Fibroblast of the aortic adventitia (primary cell): ENCODE results near the gene ZNF485. TPM values are rescaled to one million over a fixed set of nuclear protein-coding genes. Genes with fewer than 3 reads are reported as not detected.

Experiments used
- DNase-seq: peaks from one replicate; pipeline ENCODE4 v3.0.0-alpha.2; 2010; ENCODE audit warnings: low read depth
- H3K4me3 ChIP-seq: 2 replicates; pipeline ENCODE4 v1.5.1; 2011; ENCODE audit warnings: low read depth, mild to moderate bottlenecking, control low read depth, low read length, moderate library complexity
- total RNA-seq: library from RNA; depleted of rRNA; stranded (reverse); fragments of >200 nt; gene quantifications from 2 replicates; pipeline ENCODE4 v1.2.3, GENCODE V29; 2012; ENCODE audit warnings: low replicate concordance
- TF ChIP-seq, protein P1 (sequence below): IDR thresholded peaks from 2 replicates; pipeline ENCODE4 v1.5.1; 2011; ENCODE audit warnings: mild to moderate bottlenecking, low read length, control low read depth, inconsistent platforms; ENCODE audit not compliant: insufficient read depth

The ZNF485 gene
- 3.8 and 4.0 TPM in 2 replicates for total RNA-seq

DNA sequence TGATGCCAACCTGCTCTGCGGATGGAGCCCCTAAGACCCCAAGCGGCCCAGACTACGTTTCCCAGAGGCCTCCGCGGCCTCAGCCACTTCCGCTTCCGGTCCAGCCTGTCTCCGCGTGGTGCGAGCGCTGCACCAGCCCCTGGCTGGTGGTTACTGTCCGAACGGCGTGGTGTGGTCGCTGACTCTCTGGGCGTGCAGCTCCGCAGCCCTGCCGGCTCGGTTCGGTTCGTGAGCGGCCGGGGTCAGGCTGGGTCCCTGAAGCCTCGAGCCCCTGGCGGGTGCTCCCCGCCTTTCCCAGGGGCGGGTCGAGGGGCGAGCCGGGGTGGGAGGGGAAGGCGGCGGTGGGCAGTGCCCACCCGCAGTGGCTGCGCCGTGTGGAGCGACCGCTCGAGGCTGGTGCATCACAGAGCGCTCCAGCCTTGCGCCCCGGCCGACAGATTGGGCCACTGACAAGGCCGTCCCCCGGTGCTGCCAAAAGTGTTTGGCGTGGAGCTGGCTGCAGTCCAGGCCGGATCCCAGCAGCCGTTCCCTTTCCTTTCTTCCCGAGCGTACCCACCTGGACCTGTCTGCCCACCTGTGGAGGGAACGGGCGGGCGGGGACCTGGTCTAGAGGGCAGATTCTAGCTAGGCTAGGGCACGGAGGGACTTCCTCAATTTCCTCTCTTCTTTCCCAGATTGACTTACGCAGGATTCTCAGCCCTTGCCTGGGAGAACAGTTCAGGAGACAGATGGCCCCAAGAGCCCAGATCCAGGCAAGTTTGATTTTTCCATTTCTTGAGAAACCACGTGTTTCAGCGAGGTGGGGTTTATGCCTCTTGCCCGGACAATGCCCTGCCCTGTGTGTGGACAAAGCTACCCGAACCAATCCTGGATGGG, at the start of gene ZNF485:
Gene ZNF485 (plus strand): TSS at position 116 of the 876 bp plus-strand sequence. CDS start 613 bp downstream, at position 729.
- H3K4me3 ChIP-seq: peak within 1 kb of the TSS; percentile 79
- TF ChIP-seq, protein P1, sequence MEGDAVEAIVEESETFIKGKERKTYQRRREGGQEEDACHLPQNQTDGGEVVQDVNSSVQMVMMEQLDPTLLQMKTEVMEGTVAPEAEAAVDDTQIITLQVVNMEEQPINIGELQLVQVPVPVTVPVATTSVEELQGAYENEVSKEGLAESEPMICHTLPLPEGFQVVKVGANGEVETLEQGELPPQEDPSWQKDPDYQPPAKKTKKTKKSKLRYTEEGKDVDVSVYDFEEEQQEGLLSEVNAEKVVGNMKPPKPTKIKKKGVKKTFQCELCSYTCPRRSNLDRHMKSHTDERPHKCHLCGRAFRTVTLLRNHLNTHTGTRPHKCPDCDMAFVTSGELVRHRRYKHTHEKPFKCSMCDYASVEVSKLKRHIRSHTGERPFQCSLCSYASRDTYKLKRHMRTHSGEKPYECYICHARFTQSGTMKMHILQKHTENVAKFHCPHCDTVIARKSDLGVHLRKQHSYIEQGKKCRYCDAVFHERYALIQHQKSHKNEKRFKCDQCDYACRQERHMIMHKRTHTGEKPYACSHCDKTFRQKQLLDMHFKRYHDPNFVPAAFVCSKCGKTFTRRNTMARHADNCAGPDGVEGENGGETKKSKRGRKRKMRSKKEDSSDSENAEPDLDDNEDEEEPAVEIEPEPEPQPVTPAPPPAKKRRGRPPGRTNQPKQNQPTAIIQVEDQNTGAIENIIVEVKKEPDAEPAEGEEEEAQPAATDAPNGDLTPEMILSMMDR: no peak
- DNase-seq: peak; percentile 62

DNA sequence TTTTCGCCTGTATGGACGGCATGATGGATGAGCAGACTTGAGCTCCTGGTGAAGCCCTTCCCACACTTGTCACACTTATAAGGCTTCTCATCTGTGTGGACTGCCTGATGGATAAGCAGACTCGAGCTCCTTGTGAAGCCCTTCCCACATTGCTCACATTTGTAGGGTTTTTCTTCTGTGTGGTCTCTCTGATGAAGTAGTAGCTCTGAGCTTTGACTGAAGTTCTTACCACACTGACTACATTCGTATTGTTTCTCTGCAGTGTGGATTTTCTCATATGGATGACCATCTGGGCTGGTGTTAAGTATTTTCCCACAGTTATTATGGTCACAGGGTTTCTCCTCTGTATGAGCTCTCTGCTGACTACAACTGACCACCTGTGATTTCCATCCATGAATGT, 49.0 kb upstream of the ZNF485 start:
- H3K4me3 ChIP-seq: no peak overlapping the region
- TF ChIP-seq, protein P1: no peak
- no peak for DNase-seq

DNA sequence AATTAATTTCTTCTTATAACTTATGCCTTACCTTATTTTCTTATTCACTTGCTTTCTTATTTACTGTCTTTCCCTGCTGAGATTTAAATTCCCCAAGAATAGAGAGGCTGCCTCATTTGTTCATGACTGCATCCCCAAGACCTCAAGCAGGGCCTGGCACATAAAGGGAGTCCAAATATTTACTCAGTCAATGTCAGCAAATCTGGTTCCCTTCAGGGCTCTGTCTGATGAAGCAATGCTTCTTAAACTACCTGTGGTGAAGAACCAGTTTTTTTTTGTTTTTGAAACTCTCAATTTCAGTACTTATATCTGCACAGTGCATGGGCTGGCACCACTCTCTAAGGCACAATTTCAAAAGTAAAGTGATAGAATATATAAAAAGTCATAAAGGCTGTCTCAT, 36.6 kb upstream of the ZNF485 start:
- H3K4me3 ChIP-seq: no peak overlapping the region
- TF ChIP-seq, protein P1: no peak
- DNase-seq: no peak

DNA sequence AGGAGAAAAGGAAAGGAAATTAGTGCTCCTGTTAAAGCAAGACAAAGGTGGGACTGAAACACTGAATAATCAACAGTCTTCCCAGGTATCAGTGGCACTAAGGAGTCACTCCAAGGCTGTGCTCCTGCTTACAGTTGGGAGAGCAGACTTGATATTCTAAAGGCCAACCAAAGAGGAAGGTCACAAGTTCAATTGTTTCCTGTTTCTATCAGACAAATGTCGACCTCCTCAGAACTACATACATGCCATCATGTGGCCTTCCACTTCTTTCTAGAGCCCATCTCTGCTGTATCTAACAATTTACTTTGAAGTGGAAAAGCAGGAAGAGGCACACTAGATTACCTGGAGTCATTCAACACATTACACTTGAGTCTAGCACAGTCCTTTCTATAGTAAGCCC, 35.3 kb upstream of the ZNF485 start:
- TF ChIP-seq, protein P1: no peak
- DNase-seq: no peak
- no peak overlapping the region for H3K4me3 ChIP-seq

DNA sequence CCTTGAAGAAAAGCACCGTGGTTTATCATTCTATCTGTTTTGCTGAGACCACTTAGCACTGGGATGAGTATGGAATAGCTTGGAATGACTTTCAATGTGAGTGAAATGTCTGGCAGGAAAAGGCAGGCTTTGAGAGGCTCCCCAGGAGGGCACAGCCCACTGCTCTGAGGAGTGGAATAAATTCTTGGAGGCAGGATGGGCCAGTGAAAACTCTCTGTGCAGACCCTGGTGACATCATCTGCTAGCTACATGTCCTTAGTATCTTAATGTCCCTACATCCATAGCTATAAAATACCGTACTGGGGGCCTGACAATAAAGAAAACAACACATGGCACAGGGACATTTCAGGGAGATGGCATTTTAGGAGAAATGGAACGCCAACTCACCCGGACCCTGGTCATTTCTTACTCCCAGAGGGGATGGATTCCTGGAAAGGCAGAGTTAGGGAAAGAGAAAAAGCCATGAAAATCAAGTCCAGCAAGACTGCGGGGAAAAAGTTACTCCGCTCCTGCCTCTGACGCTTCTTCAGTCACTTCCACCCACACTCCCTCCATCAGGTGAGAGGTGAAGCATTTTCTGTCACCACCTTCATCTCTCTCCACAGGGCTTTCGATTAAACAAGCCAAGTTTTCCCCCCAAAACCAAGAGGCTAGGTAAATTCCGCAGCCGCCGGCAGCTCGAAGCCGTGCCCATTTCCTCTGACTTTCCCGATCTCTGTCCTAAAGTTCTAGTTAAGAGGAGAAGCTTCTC, 32.8 kb upstream of the ZNF485 start:
- TF ChIP-seq, protein P1: no peak
- H3K4me3 ChIP-seq: peak overlapping the region; percentile 67
- peak; percentile 14 for DNase-seq

DNA sequence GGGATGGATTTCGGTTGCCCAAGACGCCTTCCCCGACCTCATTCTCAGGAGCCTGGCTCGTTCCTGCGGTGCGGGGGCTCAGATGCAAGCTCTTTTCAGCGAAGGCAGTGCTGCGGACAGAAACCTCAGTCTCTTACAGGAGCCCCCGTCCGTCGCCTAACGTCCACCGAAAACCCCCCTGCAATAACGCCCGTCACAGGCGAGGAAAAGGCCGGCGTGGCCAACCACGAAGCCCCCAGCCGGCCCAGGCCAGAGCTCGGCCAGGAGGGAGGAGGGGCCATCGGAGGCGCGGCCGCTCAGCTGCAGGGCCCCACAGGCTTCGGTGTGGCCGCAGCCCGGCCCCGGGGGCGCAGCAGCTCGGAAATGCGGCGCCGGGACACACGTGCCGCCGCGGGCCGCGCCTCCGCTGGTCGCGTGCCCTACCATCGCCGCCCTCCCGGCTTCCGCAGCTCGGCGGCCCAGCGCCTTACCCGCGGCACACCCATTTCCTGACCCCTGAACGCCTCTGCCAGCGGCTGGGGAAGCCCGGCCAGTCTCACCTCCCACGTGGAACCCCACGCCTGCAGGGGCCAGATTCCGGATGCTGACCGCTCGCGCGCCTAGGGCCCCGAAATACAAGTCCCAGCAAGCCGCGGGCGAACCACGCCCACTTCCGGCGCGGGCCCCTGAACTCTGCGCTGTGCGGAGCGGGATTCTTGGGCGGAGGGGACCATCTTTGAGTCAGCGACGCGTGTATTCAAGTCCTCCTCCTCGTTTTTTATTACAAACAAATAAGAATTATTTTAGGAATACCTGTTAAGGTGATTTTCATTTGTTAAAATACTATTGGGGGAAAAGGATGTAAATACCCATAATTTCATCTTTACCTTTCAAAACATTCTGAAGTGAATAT, 32.0 kb upstream of the ZNF485 start, which contains the start of gene ZNF239:
Gene ZNF239 (minus strand): TSS at position 616 of the 892 bp plus-strand sequence. CDS start 16,537 bp downstream, outside the sequence.
- TF ChIP-seq, protein P1: no peak
- peak within 1 kb of the TSS; percentile 67 for H3K4me3 ChIP-seq
- peak; percentile 89 for DNase-seq
